ENCODE measurements around the gene DNAH7. TPM values are rescaled to one million over a fixed set of nuclear protein-coding genes. Genes with fewer than 3 reads are reported as not detected.

DNAH7 gene
- total and polyA plus RNA-seq, 2 of the 4 experiments (the other 2 are of a cell fraction) = 0.22 to 0.36 TPM

GRCh38 chr2:195711478-195711877 lies 357.2 kb downstream of the DNAH7 start:
- peak overlapping the region; percentile 29; the same call in 1 of the 2 replicates for H3K27ac ChIP-seq (ENCODE audit: insufficient read depth, low read length)
- H3K14ac ChIP-seq (replicated peaks; ENCODE audit: low read depth, low read length) = no peak overlapping the region; the same call in 1 of the 2 replicates
- peak overlapping the region; percentile 77 for H3K18ac ChIP-seq (ENCODE audit: low read depth, low read length)
- H2AK9ac ChIP-seq (replicated peaks; ENCODE audit: low read depth, low read length, poor library complexity) = no peak overlapping the region
- H3K9me3 ChIP-seq (ENCODE audit: control insufficient read depth, insufficient read depth, low read length) = no peaks in the 10 kb centered on the region
- H2BK120ac ChIP-seq (ENCODE audit: low read depth, low read length) = peak overlapping the region; percentile 59; the same call in 1 of the 2 replicates
- H3K4me1 ChIP-seq (ENCODE audit: control insufficient read depth, insufficient read depth, low read length) = peaks cover 15% of the 10 kb centered on the region
- no peak overlapping the region for H3K4me2 ChIP-seq (ENCODE audit: low read depth, low read length)
- TF ChIP-seq ELK1 (IDR thresholded peaks at IDR 0.05; ENCODE audit: borderline replicate concordance, low read depth, low read length) (no peak), CHD1 (IDR thresholded peaks at IDR 0.05; ENCODE audit: low read depth, low read length) (no peak), FOS (IDR thresholded peaks at IDR 0.05; ENCODE audit: low read depth, low read length) (no peak), RFX5 (IDR thresholded peaks at IDR 0.05; ENCODE audit: low read depth, low read length) (no peak)
- no peaks in the 10 kb centered on the region for H4K20me1 ChIP-seq (ENCODE audit: insufficient read depth, low read length)
- no peak overlapping the region for H3K9ac ChIP-seq (ENCODE audit: low read depth, low read length)
- H3K9me1 ChIP-seq (ENCODE audit: insufficient read depth, low read length) = no peaks in the 10 kb centered on the region; the same call in 1 of the 2 replicates
- CTCF ChIA-PET = no interaction called here
- in situ Hi-C loops (cut with MboI; ENCODE audit: low sequenced_read_pairs) (no loop called here), intact Hi-C loops (cut with micrococcal nuclease) (no loop called here), dilution Hi-C loops (cut with HindIII; ENCODE audit: low sequenced_read_pairs, unreplicated experiment) (no loop called here)
- BruUV-seq (replicated peaks) = no TSS peak
- no peak overlapping the region for H4K8ac ChIP-seq (ENCODE audit: low read depth in 2 of 2, low read length in 2 of 2)
- peaks cover 10% of the 10 kb centered on the region for H3K36me3 ChIP-seq (ENCODE audit: control insufficient read depth, insufficient read depth, low read length)
- no peak overlapping the region; the same call in 1 of the 2 replicates for H3K23ac ChIP-seq (ENCODE audit: low read depth, low read length)
- DNase-seq = no peak
- H2AK5ac ChIP-seq (ENCODE audit: low read depth, low read length) = no peak overlapping the region
- H3K27me3 ChIP-seq (ENCODE audit: control insufficient read depth, insufficient read depth, low read length) = no peaks in the 10 kb centered on the region
- H4K91ac ChIP-seq (ENCODE audit: insufficient read depth, low read depth, low read length) = no peak overlapping the region
- H2BK5ac ChIP-seq (ENCODE audit: low read depth, low read length, poor library complexity, severe bottlenecking) = no peak overlapping the region
- peak overlapping the region; percentile 47; the same call in 1 of the 2 replicates for H2BK20ac ChIP-seq (ENCODE audit: low read depth, low read length)
- POLR2A ChIA-PET (ENCODE audit: unreplicated experiment) = no interaction called here
- peak overlapping the region; percentile 1; the same call in 1 of the 2 replicates for H3K4ac ChIP-seq (ENCODE audit: low read depth, low read length)
- ATAC-seq (ENCODE audit: low read depth) = no peak
- no peak overlapping the region for H3K56ac ChIP-seq (ENCODE audit: extremely low read depth, insufficient read depth, low read length)
- H2BK15ac ChIP-seq (ENCODE audit: low read depth, low read length) = no peak overlapping the region
- H2AFZ ChIP-seq (replicated peaks; ENCODE audit: low read length, poor library complexity) = no peak overlapping the region
- peaks cover 21 to 29% of the 10 kb centered on the region in 2 experiments for H3K79me1 ChIP-seq (ENCODE audit: low read depth in 1 of 2, low read length in 2 of 2)
- H3K4me3 ChIP-seq (ENCODE audit: insufficient read depth, low read depth, low read length) = no peak overlapping the region
- no peak overlapping the region for H4K5ac ChIP-seq (ENCODE audit: low read depth, low read length)

Data from IMR-90 (cell line).